HCT116 (cell line): ENCODE measurements around the gene CX3CR1. TPM values are rescaled to one million over a fixed set of nuclear protein-coding genes. Genes with fewer than 3 reads are reported as not detected.

Experiments used
- ATAC-seq: fragments of 200-7000 bp; cut with Tn5 transposase; 2 replicates; pipeline ENCODE4 v1.9.1; 2020; ENCODE audit warnings: mild to moderate bottlenecking, moderate library complexity
- BruUV-seq: library from RNA; stranded (reverse); fragments of 400-500 nt; replicated peaks from 2 replicates; lab custom pipeline; 2021; lab: Mats Ljungman, UMichigan
- CTCF ChIA-PET: fragments of 300-600 bp; sonication (Branson Sonifier 250); formaldehyde crosslinking; loops from one replicate; lab custom pipeline; 2021; ENCODE audit warnings: antibody characterized with exemption; lab: Charles Lee
- POLR2A ChIA-PET: fragments of 300-600, 350-600 bp; sonication (Branson Sonifier 250); formaldehyde crosslinking; loops from one replicate; lab custom pipeline; 2021; ENCODE audit warnings: antibody characterized with exemption; lab: Charles Lee
- RAD21 ChIA-PET, 2 experiments: fragments of 300-600 bp; sonication (Branson Sonifier 250); formaldehyde crosslinking; loops; one replicate each; lab custom pipeline; 2023; ENCODE audit warnings: low total read pairs in 2 of 2; ENCODE audit not compliant: uncharacterized antibody in 2 of 2, unreplicated experiment in 2 of 2, low non-redundant PET in 1 of 2; lab: Charles Lee
- DNase-seq: peaks from one replicate; pipeline ENCODE4 v3.0.0-alpha.2; 2010; ENCODE audit warnings: low read depth, low spot score
- H2AFZ ChIP-seq: fragments of 200-600 bp; shearing (Covaris generic), sonication (generic); 2 replicates; pipeline ENCODE4 v1.6.1; 2017; ENCODE audit warnings: low read depth, mixed run types, mixed read lengths, antibody characterized with exemption, low read length; ENCODE audit not compliant: poor library complexity, severe bottlenecking
- H3K27ac ChIP-seq: 2 replicates; pipeline ENCODE4 v1.5.1; 2012; ENCODE audit warnings: low read depth, low read length
- H3K27me3 ChIP-seq: fragments of 200-600 bp; sonication (generic); 2 replicates; pipeline ENCODE4 v1.6.1; 2016; ENCODE audit warnings: mixed run types, low read length, mixed read lengths; ENCODE audit not compliant: insufficient read depth
- H3K36me3 ChIP-seq, 2 experiments: fragments of 200-500 bp in 1 of 2; fragments of 200-600 bp in 1 of 2; sonication (Bioruptor generic) in 1 of 2; sonication (generic) in 1 of 2; 2 replicates each; pipeline versions ENCODE4 v1.5.1 to v1.6.1; 2014 to 2016; ENCODE audit warnings: low read length in 2 of 2, inconsistent platforms in 1 of 2, mixed read lengths in 1 of 2, mixed run types in 1 of 2; ENCODE audit not compliant: insufficient read depth in 2 of 2, control insufficient read depth in 1 of 2
- H3K4me1 ChIP-seq, 2 experiments: fragments of 200-600 bp in 1 of 2; sonication (generic) in 1 of 2; 2 replicates each; pipeline versions ENCODE4 v1.5.1 to v1.6.1; 2012 to 2017; ENCODE audit warnings: low read length in 2 of 2, inconsistent platforms in 1 of 2, mild to moderate bottlenecking in 1 of 2, mixed read lengths in 1 of 2, mixed run types in 1 of 2, moderate library complexity in 1 of 2; ENCODE audit not compliant: insufficient read depth in 2 of 2, control insufficient read depth in 1 of 2
- H3K4me2 ChIP-seq: fragments of 200-600 bp; sonication (generic); 2 replicates; pipeline ENCODE4 v1.6.1; 2017; ENCODE audit warnings: mixed run types, low read length, mixed read lengths
- H3K4me3 ChIP-seq, 2 experiments: fragments of 200-600 bp in 1 of 2; sonication (generic) in 1 of 2; replicated peaks in 1 of 2; 2 replicates each; pipeline ENCODE4 v1.5.1; 2011 to 2016; ENCODE audit warnings: low read length in 2 of 2, control low read depth in 1 of 2, low read depth in 1 of 2, mild to moderate bottlenecking in 1 of 2, mixed read lengths in 1 of 2, mixed run types in 1 of 2
- H3K79me2 ChIP-seq: fragments of 200-600 bp; sonication (generic); 2 replicates; pipeline ENCODE4 v1.6.1; 2017; ENCODE audit warnings: mild to moderate bottlenecking, mixed run types, low read length, moderate library complexity, mixed read lengths; ENCODE audit not compliant: insufficient read depth
- H3K9ac ChIP-seq: fragments of 200-600 bp; sonication (generic); 2 replicates; pipeline ENCODE4 v1.6.1; 2016; ENCODE audit warnings: low read length, mixed read lengths
- H3K9me2 ChIP-seq: fragments of 200-600 bp; sonication (generic), shearing (Covaris generic); 2 replicates; pipeline ENCODE4 v1.6.1; 2017; ENCODE audit warnings: mixed run types, mild to moderate bottlenecking, moderate library complexity; ENCODE audit not compliant: insufficient read depth
- H3K9me3 ChIP-seq, 2 experiments: fragments of 200-500 bp in 1 of 2; fragments of 200-600 bp in 1 of 2; sonication (Bioruptor generic) in 1 of 2; sonication (generic) in 1 of 2; 2 replicates each; pipeline ENCODE4 v1.6.1; 2014 to 2017; ENCODE audit warnings: low read length in 2 of 2, mixed read lengths in 2 of 2, inconsistent platforms in 1 of 2, low read depth in 1 of 2, mild to moderate bottlenecking in 1 of 2, mixed run types in 1 of 2, moderate library complexity in 1 of 2; ENCODE audit not compliant: control insufficient read depth in 1 of 2, insufficient read depth in 1 of 2
- H4K20me1 ChIP-seq: fragments of 200-600 bp; sonication (generic), shearing (Covaris generic); 2 replicates; pipeline ENCODE4 v1.6.1; 2017; ENCODE audit warnings: mixed run types, mild to moderate bottlenecking, moderate library complexity; ENCODE audit not compliant: insufficient read depth
- EGR1 ChIP-seq: IDR thresholded peaks from 2 replicates; pipeline ENCODE4 v1.6.1; 2012; ENCODE audit warnings: low read depth
- EZH2phosphoT487 ChIP-seq: fragments of 200-600 bp; IDR thresholded peaks from 2 replicates; pipeline ENCODE4 v1.6.1; 2018; ENCODE audit warnings: antibody characterized with exemption, borderline replicate concordance
- JUND ChIP-seq: IDR thresholded peaks from 2 replicates; pipeline ENCODE4 v1.6.1; 2012
- SRF ChIP-seq: IDR thresholded peaks from 2 replicates; pipeline ENCODE4 v1.6.1; 2012; ENCODE audit warnings: low read depth
- TCF7L2 ChIP-seq: IDR thresholded peaks from 2 replicates; pipeline ENCODE4 v1.7.0; 2011; ENCODE audit warnings: borderline replicate concordance, inconsistent platforms; ENCODE audit not compliant: insufficient read depth, insufficient read length; ENCODE audit errors: extremely low read depth
- intact Hi-C: fragments of 100-400 bp; cut with micrococcal nuclease; formaldehyde crosslinking; loops from 2 replicates; pipeline ENCODE4 v1.10.0; 2022
- total RNA-seq: library from RNA; stranded (reverse); gene quantifications from one replicate; pipeline ENCODE4 v1.2.1, GENCODE V29; 2021; ENCODE audit not compliant: unreplicated experiment
- TF ChIP-seq, protein P1 (sequence below), 3 experiments: fragments of 200-600 bp in 1 of 3; sonication (generic) in 1 of 3; IDR thresholded peaks in 2 of 3; conservative IDR thresholded peaks in 1 of 3; 2 replicates each; pipeline ENCODE4 v1.5.1; 2012 to 2017; ENCODE audit warnings: low read depth in 2 of 3, low read length in 2 of 3, antibody characterized with exemption in 1 of 3, borderline replicate concordance in 1 of 3, control low read depth in 1 of 3, mild to moderate bottlenecking in 1 of 3, mixed read lengths in 1 of 3, mixed run types in 1 of 3, moderate library complexity in 1 of 3; ENCODE audit not compliant: insufficient read depth in 1 of 3
- TF ChIP-seq, protein P2 (sequence below): IDR thresholded peaks from 2 replicates; pipeline ENCODE4 v1.6.1; 2012

The CX3CR1 gene
- total RNA-seq, 1 experiment from 2014 or later = 0.10 TPM

DNA sequence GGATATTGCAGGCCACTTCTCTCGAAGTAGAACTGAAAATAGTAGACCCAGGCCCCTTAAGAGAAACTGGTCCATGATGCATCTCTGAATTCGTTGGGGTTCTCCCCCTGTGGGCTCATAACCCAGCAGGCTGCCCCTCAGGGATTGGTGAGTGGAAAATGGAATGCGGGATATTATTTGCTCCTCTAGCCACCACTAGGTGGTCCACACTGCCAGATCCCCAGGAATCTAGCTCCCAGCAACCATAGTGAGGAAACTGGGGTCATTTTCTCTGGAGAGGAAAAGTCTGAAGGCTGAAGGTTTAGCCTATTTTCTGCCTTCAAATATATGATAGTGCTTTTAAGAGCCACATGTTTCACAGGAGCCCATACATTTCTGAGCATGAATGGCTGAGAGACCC is 6.7 kb downstream of the CX3CR1 start:
- H3K9me3 ChIP-seq = no peaks in the 10 kb centered on the region
- no peak overlapping the region for H2AFZ ChIP-seq
- H3K9me2 ChIP-seq = no peaks in the 10 kb centered on the region
- TF ChIP-seq EGR1 = no peak
- TF ChIP-seq, protein P1, sequence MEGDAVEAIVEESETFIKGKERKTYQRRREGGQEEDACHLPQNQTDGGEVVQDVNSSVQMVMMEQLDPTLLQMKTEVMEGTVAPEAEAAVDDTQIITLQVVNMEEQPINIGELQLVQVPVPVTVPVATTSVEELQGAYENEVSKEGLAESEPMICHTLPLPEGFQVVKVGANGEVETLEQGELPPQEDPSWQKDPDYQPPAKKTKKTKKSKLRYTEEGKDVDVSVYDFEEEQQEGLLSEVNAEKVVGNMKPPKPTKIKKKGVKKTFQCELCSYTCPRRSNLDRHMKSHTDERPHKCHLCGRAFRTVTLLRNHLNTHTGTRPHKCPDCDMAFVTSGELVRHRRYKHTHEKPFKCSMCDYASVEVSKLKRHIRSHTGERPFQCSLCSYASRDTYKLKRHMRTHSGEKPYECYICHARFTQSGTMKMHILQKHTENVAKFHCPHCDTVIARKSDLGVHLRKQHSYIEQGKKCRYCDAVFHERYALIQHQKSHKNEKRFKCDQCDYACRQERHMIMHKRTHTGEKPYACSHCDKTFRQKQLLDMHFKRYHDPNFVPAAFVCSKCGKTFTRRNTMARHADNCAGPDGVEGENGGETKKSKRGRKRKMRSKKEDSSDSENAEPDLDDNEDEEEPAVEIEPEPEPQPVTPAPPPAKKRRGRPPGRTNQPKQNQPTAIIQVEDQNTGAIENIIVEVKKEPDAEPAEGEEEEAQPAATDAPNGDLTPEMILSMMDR (IDR thresholded peaks at IDR 0.05 in 2 of 3, conservative IDR thresholded peaks at IDR 0.05 in 1 of 3; ENCODE audit: borderline replicate concordance in 1 of 3, insufficient read depth in 1 of 3, low read depth in 2 of 3, low read length in 2 of 3) = peak in 2 of 3 experiments; percentile 42 to 45; a peak in 2 of 6 replicates
- H3K9ac ChIP-seq = no peak overlapping the region
- no peaks in the 10 kb centered on the region for H3K79me2 ChIP-seq
- no peak for DNase-seq
- H4K20me1 ChIP-seq = no peaks in the 10 kb centered on the region
- H3K4me1 ChIP-seq = no peaks in the 10 kb centered on the region
- no peaks in the 10 kb centered on the region for H3K36me3 ChIP-seq
- no peak overlapping the region for H3K27ac ChIP-seq
- BruUV-seq = no TSS peak
- peaks cover 37% of the 10 kb centered on the region for H3K27me3 ChIP-seq
- intact Hi-C loops = no loop called here
- ATAC-seq = peak; percentile 72
- RAD21 ChIA-PET = no interaction called here
- no peak overlapping the region for H3K4me3 ChIP-seq
- no peak overlapping the region for H3K4me2 ChIP-seq
- POLR2A ChIA-PET = no interaction called here
- CTCF ChIA-PET = interaction anchor here (1.6 kb wide), 1 partner anchor 65 kb away, joined by 4 read pairs; no protein-coding TSS in a partner anchor

GRCh38 chr3:39272191-39272590 is 7.6 kb downstream of the CX3CR1 start:
- Histone ChIP-seq H3K4me3 (no peak overlapping the region), H3K36me3 (no peaks in the 10 kb centered on the region), H4K20me1 (no peaks in the 10 kb centered on the region)
- no TSS peak for BruUV-seq
- TF ChIP-seq SRF (no peak), EGR1 (no peak), JUND (no peak), TCF7L2 (no peak), EZH2phosphoT487 (no peak)
- TF ChIP-seq, protein P2, sequence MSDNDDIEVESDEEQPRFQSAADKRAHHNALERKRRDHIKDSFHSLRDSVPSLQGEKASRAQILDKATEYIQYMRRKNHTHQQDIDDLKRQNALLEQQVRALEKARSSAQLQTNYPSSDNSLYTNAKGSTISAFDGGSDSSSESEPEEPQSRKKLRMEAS = no peak
- TF ChIP-seq, all 23 proteins: peak for 0
- Histone ChIP-seq H3K9me2 (no peaks in the 10 kb centered on the region), H2AFZ (no peak overlapping the region), H3K27ac (no peak overlapping the region), H3K9me3 (no peaks in the 10 kb centered on the region), H3K4me2 (no peak overlapping the region), H3K79me2 (no peaks in the 10 kb centered on the region), H3K27me3 (peaks cover 28% of the 10 kb centered on the region), H3K9ac (no peak overlapping the region), H3K4me1 (no peaks in the 10 kb centered on the region)
- ChIA-PET CTCF (no interaction called here), POLR2A (no interaction called here), RAD21 (no interaction called here)
- intact Hi-C loops = no loop called here
- DNase-seq (no peak), ATAC-seq (no peak)
